Urothelium cell line (cell line): Measurements from ENCODE around the gene ZSCAN20.

Source experiments
- DNase-seq: peaks from one replicate; pipeline ENCODE4 v3.0.0; 2011; ENCODE audit warnings: low spot score, mixed read lengths
- FAIRE-seq: peaks from 2 replicates; lab custom pipeline; 2011; peaks lifted over from hg19 to GRCh38; lab: Jason Lieb, UNC

ZSCAN20 gene

DNA sequence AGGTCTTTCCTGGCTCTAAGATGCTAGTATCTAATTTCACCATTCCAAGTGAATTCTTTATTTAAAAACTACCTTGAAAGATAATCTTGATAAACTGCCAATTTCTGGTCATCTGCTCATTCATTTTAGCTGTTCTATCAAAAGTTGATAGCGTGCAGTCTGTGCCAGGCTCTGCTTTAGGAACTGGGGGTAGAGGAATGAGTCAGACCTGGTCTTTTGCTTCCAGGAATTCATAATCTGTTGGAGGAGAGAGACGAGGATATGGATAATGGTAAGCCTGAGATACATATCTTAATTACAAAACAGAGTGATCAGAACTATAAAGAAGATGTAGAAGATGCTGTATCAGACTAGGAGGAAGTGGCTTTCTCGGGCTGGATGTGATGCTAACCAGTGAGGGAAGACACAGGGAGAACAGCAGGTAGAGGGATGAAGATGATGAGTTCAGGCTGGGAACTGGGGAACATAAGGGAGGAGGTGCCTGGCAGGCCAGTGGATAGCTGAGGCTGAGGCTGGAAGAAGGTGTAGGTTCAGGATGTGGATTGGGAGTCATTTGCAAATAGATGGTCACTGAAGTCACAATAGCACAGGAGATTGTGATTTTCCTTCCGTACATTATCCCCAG lies 29.3 kb upstream of the ZSCAN20 start:
- FAIRE-seq, result no peak
- DNase-seq, result no peak

DNA sequence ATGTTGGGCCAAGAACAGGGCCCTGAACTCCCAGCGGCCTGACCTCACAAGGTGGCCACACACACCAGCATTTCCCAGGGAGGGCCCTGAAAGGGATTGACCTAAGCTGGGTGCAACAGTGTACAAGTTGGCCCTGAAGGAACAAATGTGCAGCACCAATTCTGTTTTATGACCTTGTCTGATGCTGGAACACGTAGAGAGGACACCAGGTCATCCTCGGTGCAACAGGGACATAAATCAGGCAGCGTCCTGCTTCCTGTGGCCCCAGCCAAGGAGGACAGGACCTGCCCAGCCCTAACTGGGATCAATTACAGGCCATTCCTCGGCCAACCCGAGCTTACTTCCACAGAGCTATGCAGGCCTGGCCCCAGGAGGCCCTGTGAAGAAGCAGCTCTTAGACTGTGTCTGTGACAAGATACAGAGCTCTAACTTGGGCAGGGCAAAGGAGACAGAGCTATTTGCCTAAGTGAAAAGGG lies 28.7 kb upstream of the ZSCAN20 start:
- DNase-seq (no peak), FAIRE-seq (no peak)

DNA sequence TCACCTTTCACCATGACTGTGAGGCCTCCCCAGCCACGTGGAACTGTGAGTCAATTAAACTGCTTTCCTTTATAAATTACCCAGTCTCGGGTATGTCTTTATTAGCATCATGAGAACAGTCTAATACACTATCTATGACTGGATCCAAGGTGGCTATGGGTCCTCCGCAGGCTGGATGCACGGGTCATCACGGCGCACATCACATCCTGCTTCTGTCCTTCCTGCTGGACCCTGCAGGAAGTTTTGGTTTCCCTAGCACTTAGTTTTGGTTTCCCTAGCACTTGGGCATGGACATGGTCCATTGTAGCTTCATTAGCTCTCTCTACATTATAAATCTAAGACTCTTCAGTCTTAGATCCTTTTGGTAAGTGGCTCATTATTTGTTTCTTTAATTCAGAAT lies 27.3 kb upstream of the ZSCAN20 start:
- DNase-seq, result no peak
- FAIRE-seq, result no peak

DNA sequence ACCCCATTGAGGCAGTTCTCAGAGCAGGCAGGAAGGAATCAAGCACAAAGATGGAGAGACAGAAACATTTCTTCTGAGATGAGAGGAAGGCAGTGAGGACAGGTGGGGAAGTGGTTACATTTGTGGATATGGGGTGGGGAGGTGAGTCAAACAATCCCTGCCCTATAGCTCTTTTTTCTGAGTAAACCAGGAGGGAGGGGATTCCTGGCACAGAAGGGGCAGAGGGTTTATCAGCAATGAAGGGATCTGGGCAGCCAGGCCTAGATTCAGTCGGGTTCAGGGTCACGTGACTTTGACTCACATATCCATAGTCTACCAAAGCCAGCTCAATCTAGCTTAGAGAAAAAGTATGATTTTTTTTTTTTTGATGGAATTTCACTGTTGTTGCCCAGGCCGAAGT lies 25.9 kb upstream of the ZSCAN20 start:
- no peak for DNase-seq
- no peak for FAIRE-seq

DNA sequence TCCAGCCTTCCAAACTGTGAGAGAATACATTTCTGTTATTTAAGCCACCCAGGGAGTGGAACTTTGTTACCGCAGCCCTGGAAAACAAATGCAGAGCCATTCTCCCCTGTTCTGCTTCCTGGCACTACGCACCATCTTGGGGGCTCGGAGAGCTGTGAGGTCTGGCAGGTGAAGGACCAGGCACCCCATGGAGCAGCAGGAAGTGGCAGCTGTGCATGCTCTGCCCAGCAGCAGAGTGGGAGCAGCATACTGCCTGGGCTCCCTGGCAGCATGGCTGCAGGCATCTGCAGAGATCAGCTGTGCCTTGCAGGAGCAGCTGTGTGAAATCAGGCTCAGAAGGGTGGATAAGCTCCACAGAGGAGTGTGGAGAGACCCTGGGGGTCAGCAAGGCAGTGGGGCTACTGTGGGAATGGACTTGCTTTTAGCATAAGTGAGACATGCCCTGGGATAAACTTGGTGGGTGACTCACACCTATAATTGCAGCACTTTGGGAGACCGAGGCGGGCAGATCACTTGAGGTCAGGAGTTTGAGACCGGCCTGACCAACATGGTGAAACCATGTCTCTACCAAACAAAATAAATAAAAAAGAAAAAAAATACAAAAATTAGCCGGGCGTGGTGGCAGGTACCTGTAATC lies 17.7 kb upstream of the ZSCAN20 start:
- FAIRE-seq, result no peak
- DNase-seq, result no peak

DNA sequence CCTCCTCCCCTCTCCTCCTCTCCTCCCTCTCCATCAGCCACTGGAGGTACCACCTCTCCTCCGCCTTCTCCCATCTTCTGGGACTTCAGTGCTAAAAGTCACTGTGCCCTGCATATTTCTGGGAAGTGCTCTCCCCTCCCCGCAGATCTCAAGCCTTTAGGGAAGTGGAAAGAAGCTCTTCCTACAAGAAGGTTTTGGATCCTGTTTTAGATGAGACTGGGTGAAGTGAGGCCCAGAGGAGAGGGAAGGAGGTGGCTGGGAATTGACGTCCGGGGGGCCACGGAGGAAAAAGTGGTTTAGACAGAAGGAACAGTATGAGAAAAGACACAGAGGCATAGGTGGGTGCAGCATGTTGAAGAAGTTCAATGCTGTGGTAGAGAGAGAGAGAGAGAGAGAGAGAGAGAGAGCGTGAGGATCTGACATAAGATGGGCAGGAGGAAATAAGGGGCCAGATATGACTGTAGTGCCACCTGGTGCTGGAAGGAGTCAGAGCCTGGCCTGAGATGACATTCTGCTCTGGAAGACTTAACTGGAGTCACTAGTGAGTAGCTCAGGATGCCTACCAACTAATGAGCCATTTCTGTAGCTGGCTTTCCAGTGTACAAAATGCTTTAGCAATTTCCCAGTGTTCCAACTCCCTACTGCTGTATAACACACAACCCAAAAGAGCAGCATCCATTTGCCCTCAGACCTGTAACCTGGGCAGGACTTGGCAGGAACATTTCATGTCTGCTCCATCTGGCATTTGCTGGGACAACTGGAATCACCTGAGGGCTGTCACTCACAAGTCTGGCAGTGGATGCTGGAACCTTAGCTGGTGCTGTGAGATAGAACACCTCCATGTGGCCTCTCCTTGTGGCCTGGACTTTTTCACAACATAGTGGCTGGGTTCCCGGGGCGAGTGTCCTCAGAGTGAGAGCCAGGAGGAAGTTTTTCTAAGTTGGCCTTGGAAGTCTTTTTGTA lies 16.6 kb upstream of the ZSCAN20 start:
- DNase-seq (peak; percentile 74), FAIRE-seq (peak; percentile 77)

DNA sequence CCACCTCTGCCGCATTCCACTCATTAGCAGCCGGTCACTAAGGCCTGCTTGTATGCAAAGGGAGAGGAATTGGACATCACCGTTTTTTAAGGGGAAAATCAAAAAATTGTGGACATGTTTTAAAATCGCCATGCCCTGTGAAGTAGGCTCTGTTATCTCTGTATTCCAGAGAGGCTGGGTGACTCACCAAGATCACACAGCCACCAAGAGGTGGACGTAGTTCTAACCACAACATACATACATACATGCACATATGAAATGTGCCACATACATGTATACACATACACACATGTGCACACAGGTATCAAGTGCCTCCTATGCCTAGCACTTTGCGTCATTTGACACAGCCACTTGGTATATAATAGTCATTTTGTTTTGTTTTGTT lies 16.0 kb upstream of the ZSCAN20 start:
- FAIRE-seq, result peak; percentile 13

DNA sequence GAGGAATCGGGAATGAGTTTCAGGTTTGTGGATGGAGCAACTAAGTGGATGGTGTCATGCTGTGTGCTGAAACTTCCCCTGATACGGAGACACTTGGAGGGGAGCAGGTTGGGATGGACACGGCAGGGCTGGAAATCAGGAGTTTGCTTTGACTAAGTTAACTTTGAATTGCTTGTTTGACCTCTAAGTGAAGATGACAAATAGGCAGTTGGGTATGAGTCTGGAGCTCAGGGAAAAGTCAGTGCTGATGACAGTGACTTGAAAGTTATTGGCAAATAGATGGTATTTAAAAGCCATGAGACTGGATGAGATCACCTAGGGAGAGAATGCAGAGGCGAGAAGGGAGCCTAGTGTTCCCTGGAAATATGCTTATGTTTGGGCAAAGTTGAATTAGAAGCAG lies 12.8 kb upstream of the ZSCAN20 start:
- FAIRE-seq (no peak), DNase-seq (no peak)

More for the DNA sequence above, 16.0 kb upstream of the ZSCAN20 start:
- no peak for DNase-seq

DNA sequence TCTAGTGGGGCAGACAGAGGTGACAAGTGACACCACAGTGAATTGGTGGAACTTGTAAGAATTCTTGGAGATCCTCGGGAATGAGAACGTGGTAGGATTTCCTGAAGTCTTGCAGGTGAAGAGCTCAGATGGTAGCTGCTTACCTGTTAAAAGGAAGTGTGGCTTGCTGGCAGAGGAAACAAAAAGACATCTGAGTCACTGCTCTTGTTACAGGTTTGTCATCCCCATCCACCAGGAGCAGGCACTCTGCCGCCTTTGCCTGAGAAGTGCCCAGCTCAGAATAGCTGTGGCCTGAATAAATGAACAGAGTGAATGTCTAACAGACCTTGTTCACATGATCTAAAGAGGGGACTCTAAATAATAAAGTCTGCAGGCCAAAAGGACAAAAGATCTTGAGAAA lies 12.3 kb upstream of the ZSCAN20 start:
- FAIRE-seq, result no peak
- no peak for DNase-seq

DNA sequence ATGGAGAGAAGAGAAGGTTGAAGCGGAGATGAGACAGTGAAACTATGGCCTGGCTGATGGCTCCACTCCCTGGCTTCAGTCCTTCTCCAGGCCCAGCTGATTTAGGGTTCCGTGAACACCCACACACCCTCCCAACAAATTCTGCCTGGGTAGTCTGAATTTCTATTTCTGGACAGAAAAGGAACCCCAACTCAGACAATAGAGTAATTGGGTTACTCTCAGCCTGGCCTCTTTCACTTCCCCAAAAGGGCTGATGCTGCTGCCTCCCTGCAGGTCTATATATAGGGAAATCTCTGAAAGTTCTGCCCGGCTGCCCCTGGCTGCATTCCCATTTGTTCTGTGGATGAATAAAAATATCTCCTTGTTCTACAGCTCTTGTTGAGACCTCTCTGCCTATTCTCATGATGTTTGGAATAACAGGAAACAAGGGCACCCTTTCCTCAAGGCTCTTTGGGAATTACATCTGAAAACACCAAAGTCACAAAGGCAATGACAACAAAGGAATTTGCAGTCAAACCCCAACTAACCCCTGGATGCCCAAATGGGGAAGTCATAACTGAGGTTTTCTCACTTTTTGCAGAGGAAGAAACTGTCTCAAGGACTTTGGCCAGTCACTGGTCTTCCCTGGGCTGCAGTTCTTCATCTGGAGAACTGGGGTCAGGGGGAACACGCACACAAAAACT lies 11.4 kb upstream of the ZSCAN20 start:
- no peak for DNase-seq
- FAIRE-seq, result no peak

DNA sequence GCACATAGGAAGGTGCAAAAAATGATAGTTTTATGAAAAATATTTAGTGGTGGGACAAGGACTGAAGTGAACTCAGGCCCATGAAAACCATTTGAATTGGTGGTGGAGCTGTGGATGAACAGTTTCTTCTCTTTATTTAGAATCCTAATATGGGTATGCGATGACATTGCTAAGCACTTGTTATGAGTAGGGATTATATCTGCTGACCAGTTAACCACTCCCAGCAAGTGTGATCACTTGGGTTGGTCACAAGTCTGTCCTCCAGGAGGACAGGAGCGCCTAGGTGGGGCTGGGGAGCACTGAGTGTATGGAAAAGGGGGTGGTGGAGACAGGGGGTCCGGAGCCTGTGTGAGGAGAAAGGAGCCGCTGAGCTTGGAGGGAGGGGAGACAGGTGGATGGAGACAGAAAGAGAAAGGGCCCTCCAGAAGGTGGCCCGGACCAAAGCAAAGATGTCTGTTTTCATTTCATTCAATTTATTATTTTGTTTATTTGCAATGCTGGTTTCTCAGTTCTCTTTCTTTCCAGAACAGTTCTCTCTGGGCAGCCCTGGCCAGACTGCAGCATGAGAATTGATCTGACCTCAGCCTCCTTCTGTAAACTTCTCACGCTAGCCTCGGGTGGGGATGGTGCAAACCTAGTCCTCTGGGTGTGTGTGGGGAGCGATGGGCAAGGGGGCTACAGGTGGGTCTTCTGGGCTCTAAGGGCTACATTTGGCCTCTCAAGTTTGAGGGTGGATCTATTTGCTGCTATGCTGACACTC lies 9.9 kb upstream of the ZSCAN20 start:
- FAIRE-seq (no peak), DNase-seq (no peak)

DNA sequence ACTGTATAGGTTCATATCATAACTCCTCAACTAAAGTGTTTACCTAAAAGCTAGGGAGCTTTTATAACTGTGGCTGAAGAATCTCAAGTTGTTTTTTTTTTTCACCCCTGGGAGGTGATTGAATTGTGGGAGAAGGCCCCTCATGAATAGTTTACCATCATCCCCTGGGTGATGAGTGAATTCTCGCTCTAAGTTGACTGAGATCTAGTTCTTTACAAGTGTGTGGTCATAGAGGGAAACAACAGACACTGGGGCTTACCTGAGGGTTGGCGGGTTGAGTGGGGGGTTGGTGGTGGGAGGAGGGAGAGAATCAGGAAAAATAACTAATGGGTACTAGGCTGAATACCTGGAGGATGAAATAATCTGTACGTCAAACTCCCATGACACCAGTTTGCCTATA lies 7.9 kb upstream of the ZSCAN20 start:
- DNase-seq (no peak), FAIRE-seq (no peak)

DNA sequence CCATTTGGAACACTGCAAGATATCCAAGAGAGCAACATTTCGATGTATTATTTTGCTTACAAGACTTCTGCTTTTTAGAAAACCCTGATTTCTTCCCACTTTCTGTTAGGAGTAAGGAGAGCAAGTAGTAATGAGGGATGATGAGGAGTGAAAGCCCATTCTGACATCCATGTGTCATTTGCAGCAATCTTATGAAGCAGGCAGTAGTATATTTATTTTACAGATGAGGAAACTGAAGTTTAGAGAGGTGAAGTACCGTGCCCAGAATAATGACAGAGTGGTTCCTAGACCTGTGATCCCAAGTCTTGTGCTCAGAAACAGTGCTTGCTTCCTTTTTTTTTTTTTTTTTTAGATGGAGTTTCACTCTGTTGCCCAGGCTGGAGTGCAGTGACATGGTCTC lies 7.1 kb upstream of the ZSCAN20 start:
- no peak for FAIRE-seq
- no peak for DNase-seq

DNA sequence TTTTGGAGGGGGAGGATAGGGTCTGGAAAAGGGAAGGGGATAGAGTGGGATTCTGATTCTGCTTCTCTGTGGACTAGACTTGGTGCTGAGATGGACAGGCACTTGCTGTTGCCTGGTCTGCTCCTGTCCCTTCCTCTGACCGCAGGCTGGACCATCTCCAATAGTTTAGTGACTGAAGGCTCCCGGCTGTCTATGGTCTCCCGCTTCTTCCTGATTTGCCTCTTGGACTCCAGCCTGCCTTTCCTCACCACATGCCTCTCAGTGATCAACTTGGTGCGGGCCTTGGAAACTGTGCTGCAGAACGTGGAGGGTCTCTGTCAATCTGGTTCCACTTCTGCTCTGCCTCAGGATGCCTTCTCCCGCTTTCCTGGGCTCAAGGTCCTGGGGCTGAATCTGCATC lies 6.3 kb upstream of the ZSCAN20 start:
- FAIRE-seq (no peak), DNase-seq (no peak)

DNA sequence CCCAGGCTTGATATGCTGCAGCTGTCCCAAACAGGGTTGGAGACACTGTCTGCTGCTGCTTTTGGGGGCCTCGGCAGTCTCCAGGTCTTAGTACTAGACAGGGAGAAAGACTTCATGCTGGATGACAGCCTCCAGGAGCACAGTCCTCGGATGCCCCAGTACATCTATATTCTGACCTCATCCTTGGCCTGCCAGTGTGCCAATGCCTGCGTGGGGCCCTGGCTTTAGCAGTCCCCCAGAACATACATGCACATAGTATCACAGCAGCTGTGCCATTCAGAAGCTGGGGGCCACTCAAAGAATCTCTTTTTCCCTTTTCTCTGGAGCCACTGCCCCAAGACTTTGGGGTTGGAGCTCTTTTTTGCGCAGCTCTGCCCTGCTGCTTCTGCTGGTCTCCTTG lies 4.4 kb upstream of the ZSCAN20 start:
- no peak for DNase-seq
- FAIRE-seq, result no peak

DNA sequence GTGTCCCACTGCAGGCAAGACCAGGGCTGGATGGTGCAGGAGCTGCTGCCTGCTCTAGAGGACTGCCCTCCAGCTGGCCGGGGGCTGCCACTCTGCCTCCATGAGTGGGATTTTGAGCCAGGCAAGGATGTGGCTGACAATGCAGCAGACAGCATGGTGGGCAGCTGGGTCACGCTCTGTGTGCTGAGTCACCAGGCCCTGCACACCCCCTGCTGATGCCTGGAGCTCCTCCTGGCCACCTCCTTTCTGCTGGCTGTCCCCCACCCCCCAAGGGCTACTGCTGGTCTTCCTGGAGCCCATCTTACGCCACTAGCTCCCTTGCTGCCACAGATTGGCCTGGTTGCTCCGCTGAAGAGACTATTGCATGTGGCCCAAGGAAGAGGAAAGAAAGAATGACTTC lies 3.9 kb upstream of the ZSCAN20 start:
- DNase-seq (no peak), FAIRE-seq (no peak)

DNA sequence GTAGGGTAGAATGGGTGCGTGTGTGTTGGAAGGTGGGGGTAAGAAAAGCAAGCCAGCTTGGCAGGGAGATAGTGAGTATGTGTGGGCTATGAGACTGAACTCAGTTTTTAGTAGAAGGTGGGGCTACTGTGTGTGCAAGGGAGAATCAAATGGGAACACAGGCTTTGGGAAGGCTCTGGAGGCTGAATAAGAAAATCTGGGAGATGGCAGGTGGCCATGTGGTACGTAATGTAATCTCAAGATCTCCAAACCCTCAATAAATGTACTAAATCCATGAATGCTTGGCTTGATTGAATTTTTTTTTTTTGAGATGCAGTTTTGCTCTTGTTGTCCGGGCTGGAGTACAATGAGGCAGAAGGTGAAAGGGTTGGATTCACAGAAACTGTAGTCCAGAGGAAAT lies 3.5 kb upstream of the ZSCAN20 start:
- DNase-seq (no peak), FAIRE-seq (no peak)

DNA sequence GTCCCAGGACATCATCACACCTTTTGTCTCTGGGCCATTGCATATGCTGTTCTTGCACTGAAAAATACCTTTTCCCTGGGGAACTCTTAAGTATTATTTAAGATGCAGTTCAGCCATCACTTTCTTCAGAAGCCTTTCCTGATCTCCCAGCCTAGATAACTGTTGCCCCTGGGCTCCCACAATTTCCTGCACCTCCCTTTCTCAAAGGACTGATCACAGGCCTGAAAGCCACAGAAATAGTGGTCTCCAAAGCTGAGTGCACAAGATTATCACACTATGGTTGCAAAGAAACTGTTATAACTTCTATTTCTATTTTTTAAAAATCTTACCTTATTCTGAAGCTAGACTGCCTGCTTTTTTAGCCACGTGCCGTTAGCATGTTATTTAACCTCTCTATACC lies 2.8 kb upstream of the ZSCAN20 start:
- DNase-seq, result no peak
- no peak for FAIRE-seq

DNA sequence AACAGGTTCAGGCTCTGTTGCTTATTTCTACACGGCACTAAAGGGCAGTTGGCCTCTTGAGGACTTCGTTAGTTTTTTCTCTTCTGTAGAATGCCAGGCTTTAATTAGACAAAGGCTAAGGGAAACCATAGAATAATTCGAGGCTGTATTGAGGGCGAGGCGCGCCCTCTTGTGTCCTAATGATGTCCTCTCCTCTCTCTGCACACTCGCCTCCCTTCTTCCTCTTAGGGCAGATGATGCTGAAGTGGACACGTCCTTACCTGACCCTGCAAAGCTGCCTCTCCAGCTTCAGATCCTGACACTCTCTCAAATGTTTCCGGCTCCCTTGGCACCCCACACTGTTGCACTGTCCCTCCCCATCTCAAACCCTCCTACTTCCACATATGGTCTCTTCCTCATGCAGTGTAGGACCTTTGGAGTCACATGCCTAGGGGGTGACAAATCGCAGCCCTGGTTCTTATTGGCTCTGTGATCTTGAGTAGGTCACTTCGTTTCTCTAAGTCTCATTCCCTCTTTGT lies 1.9 kb upstream of the ZSCAN20 start:
- FAIRE-seq (peak; percentile 62), DNase-seq (peak; percentile 77)

DNA sequence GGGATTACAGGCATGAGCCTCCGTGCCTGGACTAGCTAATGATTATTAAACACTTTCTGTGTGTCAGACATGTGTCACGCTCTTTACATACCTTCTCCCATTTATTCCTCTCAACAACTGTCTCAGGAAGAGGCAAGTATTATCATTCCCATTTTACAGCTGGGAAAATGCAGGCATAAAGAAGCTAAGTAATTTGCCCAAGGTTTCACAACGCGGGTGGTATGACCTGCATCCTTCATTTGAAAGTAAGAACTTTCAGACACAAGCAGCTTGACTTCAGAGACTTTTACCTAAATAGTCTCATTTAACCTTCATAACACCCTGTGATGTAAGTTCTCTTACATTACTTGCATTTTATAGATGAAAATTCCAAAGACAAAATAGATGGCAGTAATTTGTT lies 1.0 kb upstream of the ZSCAN20 start:
- FAIRE-seq, result no peak
- no peak for DNase-seq
